GM12878 (cell line): ENCODE results near the gene BIRC6. TPM values are rescaled to one million over a fixed set of nuclear protein-coding genes. Genes with fewer than 3 reads are reported as not detected.

Experiments
- ATAC-seq: fragments of 200-7000 bp; cut with Tn5 transposase; 3 replicates; pipeline ENCODE4 v1.9.1; 2020; ENCODE audit warnings: mild to moderate bottlenecking, moderate library complexity
- BruUV-seq: library from RNA; stranded (reverse); fragments of 400-500 nt; replicated peaks from 2 replicates; lab custom pipeline; 2021; lab: Mats Ljungman, UMichigan
- CTCF ChIA-PET: fragments of 300-600 bp; sonication (Branson Sonifier 250); formaldehyde crosslinking; extraction: SDS; loops from one replicate; lab custom pipeline; 2021; ENCODE audit warnings: inconsistent platforms; lab: Yijun Ruan, JAX
- POLR2A ChIA-PET: fragments of 350-600 bp; formaldehyde crosslinking; extraction: SDS; loops from one replicate; lab custom pipeline; 2021; ENCODE audit warnings: inconsistent platforms; lab: Charles Lee
- RAD21 ChIA-PET: fragments of 300-600 bp; sonication (Branson Sonifier 250); formaldehyde crosslinking; loops from one replicate; lab custom pipeline; 2023; ENCODE audit warnings: antibody characterized with exemption; ENCODE audit not compliant: unreplicated experiment; lab: Charles Lee
- SMC1A ChIA-PET: fragments of 300-600 bp; sonication (Branson Sonifier 250); formaldehyde crosslinking; loops from one replicate; lab custom pipeline; 2023; ENCODE audit not compliant: unreplicated experiment, uncharacterized antibody; lab: Charles Lee
- DNase-seq: peaks from one replicate; pipeline ENCODE4 v3.0.0-alpha.2; 2011; ENCODE audit warnings: low read depth, low spot score
- FAIRE-seq: peaks from 3 replicates; lab custom pipeline; 2011; peaks lifted over from hg19 to GRCh38; lab: Jason Lieb, UNC
- H2AFZ ChIP-seq: 2 replicates; pipeline ENCODE4 v1.6.0; 2011; ENCODE audit warnings: low read depth, low read length, control low read depth; ENCODE audit not compliant: control insufficient read depth
- H3K27ac ChIP-seq: 2 replicates; pipeline ENCODE4 v1.5.1; 2011; ENCODE audit warnings: control low read depth; ENCODE audit not compliant: control insufficient read depth, insufficient read depth
- H3K27me3 ChIP-seq, 2 experiments: replicated peaks in 1 of 2; 2 replicates each; pipeline versions ENCODE4 v1.6.0 to v1.6.1; 2011; ENCODE audit warnings: low read length in 1 of 2; ENCODE audit not compliant: control insufficient read depth in 2 of 2, insufficient read depth in 2 of 2
- H3K36me3 ChIP-seq, 2 experiments: 2 replicates each; pipeline ENCODE4 v1.5.1; 2011; ENCODE audit warnings: low read length in 1 of 2; ENCODE audit not compliant: control insufficient read depth in 2 of 2, insufficient read depth in 2 of 2
- H3K4me1 ChIP-seq: 2 replicates; pipeline ENCODE4 v1.6.1; 2011; ENCODE audit warnings: mild to moderate bottlenecking, low read length, moderate library complexity, mixed read lengths; ENCODE audit not compliant: control insufficient read depth, insufficient read depth
- H3K4me2 ChIP-seq: 2 replicates; pipeline ENCODE4 v1.6.0; 2011; ENCODE audit warnings: control low read depth; ENCODE audit not compliant: control insufficient read depth, insufficient read depth
- H3K4me3 ChIP-seq: fragments of 200-600 bp; sonication (generic); 2 replicates; pipeline ENCODE4 v1.5.1; 2016
- H3K79me2 ChIP-seq: 2 replicates; pipeline ENCODE4 v1.6.0; 2011; ENCODE audit warnings: low read length; ENCODE audit not compliant: control insufficient read depth, insufficient read depth
- H3K9ac ChIP-seq: 2 replicates; pipeline ENCODE4 v1.8.0; 2011; ENCODE audit warnings: low read length, control low read depth, mixed read lengths; ENCODE audit not compliant: control insufficient read depth, insufficient read depth
- H3K9me3 ChIP-seq: replicated peaks from 3 replicates; pipeline ENCODE4 v1.5.1; 2011; ENCODE audit warnings: mild to moderate bottlenecking, low read length; ENCODE audit not compliant: control insufficient read depth, insufficient read depth
- H4K20me1 ChIP-seq: 2 replicates; pipeline ENCODE4 v1.6.0; 2011; ENCODE audit not compliant: control insufficient read depth, insufficient read depth
- CBFB ChIP-seq: IDR thresholded peaks from 2 replicates; pipeline ENCODE4 v1.6.1; 2016; ENCODE audit warnings: antibody characterized with exemption, low read depth
- HDAC6 ChIP-seq: fragments of 200-600 bp; sonication (generic); IDR thresholded peaks from one replicate; pipeline ENCODE4 v1.8.0; 2017; ENCODE audit warnings: antibody characterized with exemption; ENCODE audit not compliant: unreplicated experiment
- IRF4 ChIP-seq: IDR thresholded peaks from 2 replicates; pipeline ENCODE4 v1.6.1; 2011; ENCODE audit warnings: low read depth, low read length
- MLLT1 ChIP-seq: fragments of 450-650 bp; IDR thresholded peaks from 2 replicates; pipeline ENCODE4 v1.6.1; 2016; ENCODE audit warnings: mild to moderate bottlenecking
- NFYA ChIP-seq: IDR thresholded peaks from 2 replicates; pipeline ENCODE4 v1.6.1; 2011; ENCODE audit warnings: low read depth, mild to moderate bottlenecking, low read length, improper control_type of control experiment, borderline replicate concordance
- POLR2AphosphoS2 ChIP-seq: IDR thresholded peaks from 2 replicates; pipeline ENCODE4 v1.6.1; 2011; ENCODE audit warnings: low read depth, mild to moderate bottlenecking, low read length, improper control_type of control experiment, moderate library complexity
- RAD51 ChIP-seq: fragments of 450-650 bp; IDR thresholded peaks from 2 replicates; pipeline ENCODE4 v1.6.1; 2016; ENCODE audit warnings: moderate library complexity, mild to moderate bottlenecking, inconsistent platforms
- SMC3 ChIP-seq: IDR thresholded peaks from 2 replicates; pipeline ENCODE4 v1.6.1; 2011; ENCODE audit warnings: low read length, improper control_type of control experiment, borderline replicate concordance
- SREBF2 ChIP-seq: IDR thresholded peaks from 2 replicates; pipeline ENCODE4 v1.6.1; 2012; ENCODE audit warnings: mild to moderate bottlenecking, low read length
- TARDBP ChIP-seq: IDR thresholded peaks from 2 replicates; pipeline ENCODE4 v1.6.1; 2016; ENCODE audit warnings: borderline replicate concordance
- TCF7 ChIP-seq: IDR thresholded peaks from 2 replicates; pipeline ENCODE4 v1.6.1; 2014; ENCODE audit warnings: antibody characterized with exemption, borderline replicate concordance
- ZNF207 ChIP-seq: fragments of 450-650 bp; IDR thresholded peaks from 2 replicates; pipeline ENCODE4 v1.6.1; 2014; ENCODE audit warnings: antibody characterized with exemption, mild to moderate bottlenecking, borderline replicate concordance
- ZNF217 ChIP-seq: fragments of 450-650 bp; IDR thresholded peaks from 2 replicates; pipeline ENCODE4 v1.6.1; 2017; ENCODE audit warnings: antibody characterized with exemption, mild to moderate bottlenecking
- ZZZ3 ChIP-seq: IDR thresholded peaks from 2 replicates; pipeline ENCODE4 v1.6.1; 2011; ENCODE audit warnings: low read depth; ENCODE audit not compliant: control insufficient read depth, insufficient read length
- WGBS: methylation state at CpG from one replicate; pipeline ENCODE4 v1.1.6; 2016; ENCODE audit warnings: low lambda C conversion rate; ENCODE audit not compliant: insufficient replicate concordance, insufficient coverage; ENCODE audit errors: missing lambda C conversion rate; 5-methylcytosine and 5-hydroxymethylcytosine counted together
- in situ Hi-C: fragments of 300-500 bp; cut with MboI; formaldehyde crosslinking; loops from 9 replicates; pipeline ENCODE4 v1.14.3; 2018; ENCODE audit warnings: mixed read lengths
- intact Hi-C: fragments of 100-400 bp; cut with micrococcal nuclease; formaldehyde crosslinking; loops from one replicate; pipeline ENCODE4 v1.14.2; 2022; ENCODE audit not compliant: unreplicated experiment
- polyA plus RNA-seq, 11 experiments: library from polyadenylated mRNA; depleted of rRNA in 4 of 11; unstranded in 6 of 11; stranded (reverse) in 5 of 11; fragments of >200 nt; fragmentation: Nextera tagmentation in 4 of 11; fragmentation: Illumina TruSeq in 1 of 11; extraction: Ambion mirVana in 4 of 11; extraction: Trizol in 1 of 11; gene quantifications; 1 replicate in 1 of 11; 2 replicates in 10 of 11; pipeline versions ENCODE4 v1.2.1 to v1.2.3, GENCODE V29; 2011 to 2016; ENCODE audit warnings: inconsistent platforms in 2 of 11, missing spikeins in 2 of 11, low read depth in 1 of 11
- total RNA-seq, 4 experiments: library from RNA; depleted of rRNA in 3 of 4; stranded (reverse); fragments of >200 nt in 3 of 4; fragmentation: Illumina TruSeq in 1 of 4; extraction: Trizol in 1 of 4; gene quantifications; 2 replicates each; pipeline versions ENCODE4 v1.2.1 to v1.2.3, GENCODE V29; 2013 to 2021
- TF ChIP-seq, protein P1 (sequence below), 3 experiments: IDR thresholded peaks in 2 of 3; conservative IDR thresholded peaks in 1 of 3; 2 replicates each; pipeline ENCODE4 v1.5.1; 2011; ENCODE audit warnings: low read depth in 3 of 3, low read length in 3 of 3, mild to moderate bottlenecking in 3 of 3, control low read depth in 2 of 3, moderate library complexity in 2 of 3, inconsistent platforms in 1 of 3, mixed read lengths in 1 of 3; ENCODE audit not compliant: control insufficient read depth in 2 of 3, insufficient read depth in 1 of 3; ENCODE audit errors: extremely low read depth in 1 of 3

BIRC6 gene
- total and polyA plus RNA-seq, 10 of the 15 experiments (the other 5 are each of a cell fraction or from before 2014, with no cell fraction given) = 18.8 to 118 (median 55.0) TPM

DNA sequence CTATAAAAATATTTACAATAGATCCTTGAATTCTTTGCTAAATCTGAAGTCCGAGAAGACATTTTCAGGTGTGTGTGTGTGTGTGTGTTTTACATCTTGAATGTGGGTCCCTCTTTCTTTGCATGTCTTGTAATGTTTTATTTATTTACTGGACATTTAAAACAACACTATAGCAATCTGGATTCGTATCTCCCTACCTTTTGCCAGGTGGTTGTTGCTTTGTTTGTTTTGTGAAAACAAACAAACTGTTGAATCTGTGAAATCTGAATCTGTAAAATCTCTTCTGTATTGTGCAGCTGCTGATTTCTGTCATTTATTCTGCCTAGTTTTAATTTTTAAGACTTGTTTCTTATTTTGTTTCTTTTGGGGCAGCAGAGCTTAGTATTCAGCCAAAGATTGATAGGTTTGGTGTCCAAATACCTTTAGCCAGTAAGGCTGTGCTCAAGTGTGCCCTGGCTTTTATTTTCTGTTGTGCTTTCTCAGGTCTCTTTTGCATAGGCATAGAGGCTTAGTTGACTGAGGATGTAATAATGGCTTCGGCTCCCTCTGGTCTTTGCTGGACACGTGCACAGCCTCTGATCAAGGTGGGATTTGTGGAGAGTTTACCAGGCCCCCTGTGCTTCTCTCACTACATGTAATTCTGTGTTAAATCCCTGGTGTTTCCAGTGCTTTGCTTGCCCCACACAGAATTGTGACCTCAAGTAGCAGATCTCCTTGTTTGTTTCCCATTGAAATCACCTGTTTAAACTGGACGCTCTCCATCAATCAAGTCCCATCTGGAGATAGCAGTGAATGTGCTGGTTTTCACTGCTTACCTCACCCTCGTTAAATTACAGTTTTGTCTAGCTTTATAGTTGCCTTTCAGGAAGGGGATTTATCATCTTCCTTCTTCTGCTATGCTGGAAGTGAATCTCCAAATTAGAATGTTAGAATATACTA is 71.1 kb downstream of the BIRC6 start (continued):
- TF ChIP-seq ZNF217 = no peak
- no peak for TF ChIP-seq ZNF207

DNA sequence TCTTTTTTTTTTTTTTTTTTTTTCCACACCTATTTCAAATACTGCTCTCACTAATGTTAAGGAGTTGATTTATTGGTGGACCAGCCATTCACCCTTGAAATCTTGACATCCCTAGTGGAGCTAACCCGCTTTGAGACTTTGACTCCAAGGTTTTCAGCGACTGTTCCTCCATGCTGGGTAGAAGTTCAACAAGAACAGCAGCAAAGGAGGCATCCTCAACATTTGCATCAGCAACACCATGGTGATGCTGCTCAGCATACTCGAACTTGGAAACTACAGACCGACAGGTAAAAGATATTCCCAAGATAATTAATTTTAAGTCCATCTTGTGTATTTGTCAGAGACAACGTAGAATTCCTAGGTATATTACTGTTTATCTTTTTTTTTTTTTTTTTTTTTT is 74.0 kb downstream of the BIRC6 start:
- Histone ChIP-seq H3K4me1 (no peaks in the 10 kb centered on the region), H3K4me2 (no peak overlapping the region), H3K9ac (no peak overlapping the region), H3K79me2 (peaks cover 22% of the 10 kb centered on the region), H4K20me1 (peaks cover under 1% of the 10 kb centered on the region; the same call in 1 of the 2 replicates), H3K36me3 (peaks cover 0 to 20% of the 10 kb centered on the region in 2 experiments), H2AFZ (no peak overlapping the region), H3K27ac (no peak overlapping the region), H3K9me3 (no peaks in the 10 kb centered on the region), H3K4me3 (no peak overlapping the region), H3K27me3 (no peaks in the 10 kb centered on the region)
- DNase-seq (no peak), ATAC-seq (no peak), FAIRE-seq (no peak)
- intact Hi-C loops (no loop called here), in situ Hi-C loops (no loop called here)
- 96% methylated on average over 5 of the region's 5 CpGs for whole genome bisulfite sequencing
- ChIA-PET RAD21 (no interaction called here), CTCF (no interaction called here), SMC1A (no interaction called here), POLR2A (no interaction called here)
- BruUV-seq = no TSS peak
- TF ChIP-seq TARDBP = no peak
- no peak for TF ChIP-seq CBFB
- no peak for TF ChIP-seq RAD51
- TF ChIP-seq NFYA = no peak
- no peak for TF ChIP-seq SREBF2
- TF ChIP-seq, protein P1, sequence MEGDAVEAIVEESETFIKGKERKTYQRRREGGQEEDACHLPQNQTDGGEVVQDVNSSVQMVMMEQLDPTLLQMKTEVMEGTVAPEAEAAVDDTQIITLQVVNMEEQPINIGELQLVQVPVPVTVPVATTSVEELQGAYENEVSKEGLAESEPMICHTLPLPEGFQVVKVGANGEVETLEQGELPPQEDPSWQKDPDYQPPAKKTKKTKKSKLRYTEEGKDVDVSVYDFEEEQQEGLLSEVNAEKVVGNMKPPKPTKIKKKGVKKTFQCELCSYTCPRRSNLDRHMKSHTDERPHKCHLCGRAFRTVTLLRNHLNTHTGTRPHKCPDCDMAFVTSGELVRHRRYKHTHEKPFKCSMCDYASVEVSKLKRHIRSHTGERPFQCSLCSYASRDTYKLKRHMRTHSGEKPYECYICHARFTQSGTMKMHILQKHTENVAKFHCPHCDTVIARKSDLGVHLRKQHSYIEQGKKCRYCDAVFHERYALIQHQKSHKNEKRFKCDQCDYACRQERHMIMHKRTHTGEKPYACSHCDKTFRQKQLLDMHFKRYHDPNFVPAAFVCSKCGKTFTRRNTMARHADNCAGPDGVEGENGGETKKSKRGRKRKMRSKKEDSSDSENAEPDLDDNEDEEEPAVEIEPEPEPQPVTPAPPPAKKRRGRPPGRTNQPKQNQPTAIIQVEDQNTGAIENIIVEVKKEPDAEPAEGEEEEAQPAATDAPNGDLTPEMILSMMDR (IDR thresholded peaks at IDR 0.05 in 2 of 3, conservative IDR thresholded peaks at IDR 0.05 in 1 of 3; ENCODE audit: control insufficient read depth in 2 of 3, extremely low read depth in 1 of 3, insufficient read depth in 1 of 3, low read depth in 3 of 3, low read length in 3 of 3) = no peak
- TF ChIP-seq MLLT1 = no peak
- no peak for TF ChIP-seq POLR2AphosphoS2
- no peak for TF ChIP-seq ZZZ3
- no peak for TF ChIP-seq IRF4
- TF ChIP-seq TCF7 = no peak
- TF ChIP-seq HDAC6 = no peak
- TF ChIP-seq SMC3 = no peak
